ENCODE measurements around the gene GOLGA3. TPM values are rescaled to one million over a fixed set of nuclear protein-coding genes. Genes with fewer than 3 reads are reported as not detected.

GOLGA3 gene
- total and polyA plus RNA-seq, 2 donors (not counting 1 experiment from before 2014, with no cell fraction given): 32.7 to 66.0 TPM

DNA sequence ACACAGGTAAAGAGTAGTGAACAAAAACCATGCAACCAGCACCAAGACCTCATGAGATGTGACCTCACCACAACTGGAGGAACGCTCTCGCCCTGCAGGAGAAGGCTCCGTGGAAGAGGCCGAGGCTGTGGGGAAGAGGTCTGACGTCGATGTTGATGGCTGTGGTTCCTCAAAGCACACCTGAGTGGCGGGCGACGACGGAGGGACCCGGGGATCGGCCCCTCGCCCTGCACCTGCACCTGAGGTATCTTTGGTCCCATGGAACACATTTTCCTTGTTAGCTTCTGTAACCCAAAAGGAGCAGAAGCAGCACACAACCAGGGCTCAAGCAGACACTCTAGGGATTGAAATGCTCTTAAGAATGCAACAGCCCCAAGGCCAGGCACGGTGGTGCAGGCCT lies 40.9 kb upstream of the GOLGA3 start:
- Histone ChIP-seq H4K20me1 (ENCODE audit: control insufficient read depth, insufficient read depth, low read length, poor library complexity, severe bottlenecking) (peaks cover 18% of the 10 kb centered on the region), H3K9ac (ENCODE audit: low read length) (no peak overlapping the region), H3K27me3 (replicated peaks in 1 of 4; ENCODE audit: control extremely low read depth in 1 of 4, control insufficient read depth in 3 of 4, insufficient read depth in 4 of 4, low read length in 3 of 4) (no peaks in the 10 kb centered on the region), H3K4me3 (ENCODE audit: control extremely low read depth in 1 of 5, extremely low read depth in 1 of 5, insufficient read depth in 1 of 5, low read depth in 2 of 5, low read length in 4 of 5) (no peak overlapping the region), H3K36me3 (replicated peaks in 1 of 2; ENCODE audit: control extremely low read depth in 1 of 2, control insufficient read depth in 1 of 2, extremely low read depth in 1 of 2, insufficient read depth in 2 of 2, low read length in 1 of 2) (peaks cover 14 to 61% of the 10 kb centered on the region in 2 experiments), H3K79me2 (ENCODE audit: control insufficient read depth, insufficient read depth, low read length) (peaks cover 43% of the 10 kb centered on the region), H3K27ac (ENCODE audit: low read length in 2 of 2) (no peak overlapping the region), H3K4me1 (ENCODE audit: control insufficient read depth in 2 of 2, insufficient read depth in 2 of 2, low read length in 2 of 2) (no peaks in the 10 kb centered on the region), H3K4me2 (replicated peaks; ENCODE audit: low read depth, low read length, poor library complexity, severe bottlenecking) (no peak overlapping the region), H2AFZ (ENCODE audit: insufficient read depth, low read depth, low read length, poor library complexity, severe bottlenecking) (no peak overlapping the region), H3K9me3 (ENCODE audit: control extremely low read depth in 1 of 3, control insufficient read depth in 2 of 3, insufficient read depth in 1 of 3, low read length in 2 of 3) (no peaks in the 10 kb centered on the region)
- no peak for DNase-seq
- POLR2A ChIA-PET: no interaction called here
- TF ChIP-seq CTCF (IDR thresholded peaks at IDR 0.05) (no peak), EZH2 (IDR thresholded peaks at IDR 0.05; ENCODE audit: borderline replicate concordance, insufficient read depth, low read depth, low read length, poor library complexity, severe bottlenecking) (no peak)
- no peaks in the 10 kb centered on the region for H3K9me3 Mint-ChIP-seq (ENCODE audit: insufficient read depth)
- peaks cover 4% of the 10 kb centered on the region for H3K4me1 Mint-ChIP-seq
- no peaks in the 10 kb centered on the region for H3K27me3 Mint-ChIP-seq
- CTCF ChIA-PET: no interaction called here
- intact Hi-C loops (cut with micrococcal nuclease): no loop called here
- 94% methylated on average over 12 of the region's 14 CpGs for WGBS (ENCODE audit: insufficient coverage)
- no peak for ATAC-seq (ENCODE audit: low read depth)
- H3K4me3 Mint-ChIP-seq: no peak overlapping the region
- no peak overlapping the region for H3K27ac Mint-ChIP-seq

GRCh38 chr12:132866251-132866828 lies 37.7 kb upstream of the GOLGA3 start:
- no peak overlapping the region for H3K4me3 ChIP-seq (ENCODE audit: control extremely low read depth in 1 of 5, extremely low read depth in 1 of 5, insufficient read depth in 1 of 5, low read depth in 2 of 5, low read length in 4 of 5)
- intact Hi-C loops (cut with micrococcal nuclease): no loop called here
- H4K20me1 ChIP-seq (ENCODE audit: control insufficient read depth, insufficient read depth, low read length, poor library complexity, severe bottlenecking): no peaks in the 10 kb centered on the region
- 97% methylated on average over 13 of the region's 14 CpGs for WGBS (ENCODE audit: insufficient coverage)
- POLR2A ChIA-PET: no interaction called here
- Mint-ChIP-seq H3K4me3 (no peak overlapping the region), H3K9me3 (ENCODE audit: insufficient read depth) (no peaks in the 10 kb centered on the region), H3K27ac (no peak overlapping the region), H3K4me1 (no peaks in the 10 kb centered on the region), H3K27me3 (no peaks in the 10 kb centered on the region)
- H2AFZ ChIP-seq (ENCODE audit: insufficient read depth, low read depth, low read length, poor library complexity, severe bottlenecking): no peak overlapping the region
- CTCF ChIA-PET: no interaction called here
- TF ChIP-seq EZH2 (IDR thresholded peaks at IDR 0.05; ENCODE audit: borderline replicate concordance, insufficient read depth, low read depth, low read length, poor library complexity, severe bottlenecking) (no peak), CTCF (IDR thresholded peaks at IDR 0.05) (no peak)
- ATAC-seq (ENCODE audit: low read depth): no peak
- no peaks in the 10 kb centered on the region for H3K27me3 ChIP-seq (replicated peaks in 1 of 4; ENCODE audit: control extremely low read depth in 1 of 4, control insufficient read depth in 3 of 4, insufficient read depth in 4 of 4, low read length in 3 of 4)
- H3K4me1 ChIP-seq (ENCODE audit: control insufficient read depth in 2 of 2, insufficient read depth in 2 of 2, low read length in 2 of 2): no peaks in the 10 kb centered on the region
- DNase-seq: no peak
- peaks cover 9 to 45% of the 10 kb centered on the region in 2 experiments for H3K36me3 ChIP-seq (replicated peaks in 1 of 2; ENCODE audit: control extremely low read depth in 1 of 2, control insufficient read depth in 1 of 2, extremely low read depth in 1 of 2, insufficient read depth in 2 of 2, low read length in 1 of 2)
- H3K9me3 ChIP-seq (ENCODE audit: control extremely low read depth in 1 of 3, control insufficient read depth in 2 of 3, insufficient read depth in 1 of 3, low read length in 2 of 3): no peaks in the 10 kb centered on the region
- no peak overlapping the region for H3K9ac ChIP-seq (ENCODE audit: low read length)
- H3K79me2 ChIP-seq (ENCODE audit: control insufficient read depth, insufficient read depth, low read length): peaks cover 26% of the 10 kb centered on the region
- H3K4me2 ChIP-seq (replicated peaks; ENCODE audit: low read depth, low read length, poor library complexity, severe bottlenecking): no peak overlapping the region
- no peak overlapping the region for H3K27ac ChIP-seq (ENCODE audit: low read length in 2 of 2)

Measured in B cell (primary cell).